ENCODE results near the gene C3orf33. TPM values are rescaled to one million over a fixed set of nuclear protein-coding genes. Genes with fewer than 3 reads are reported as not detected.
A peak's percentile ranks its signal among the peaks of the same experiment; 100 is the strongest.

C3orf33 gene
- total RNA-seq, 6 experiments from 2014 or later = 1.3 to 1.9 (median 1.5) TPM

DNA sequence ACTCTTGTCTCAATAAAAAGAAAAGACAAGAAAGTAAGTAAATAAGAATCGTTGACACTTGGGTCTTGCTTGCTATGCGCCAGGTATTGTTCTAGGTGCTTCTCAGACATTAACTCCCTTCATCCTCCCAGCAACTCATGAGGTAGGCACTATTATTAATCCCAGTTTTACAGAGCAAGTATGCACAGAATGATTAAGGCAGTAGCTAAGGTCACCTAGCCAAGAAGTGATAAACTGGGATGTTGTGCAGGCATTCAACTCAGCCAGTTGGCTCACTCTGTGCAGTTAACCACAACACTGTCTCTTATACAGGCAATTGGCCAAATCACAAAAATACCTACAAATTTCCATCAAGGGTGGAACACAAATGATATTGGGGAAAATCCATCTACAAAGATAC, 1.7 kb upstream of the C3orf33 start:
- H3K4me1 ChIP-seq = peaks cover 0 to 5% (median 2%) of the 10 kb centered on the region in 4 donors
- intact Hi-C loops (cut with DNase I) = no loop called here
- H3K36me3 ChIP-seq = no peaks in the 10 kb centered on the region
- no peak overlapping the region for H3K27ac ChIP-seq
- H3K27me3 ChIP-seq = no peaks in the 10 kb centered on the region
- H3K4me3 ChIP-seq = no peak overlapping the region
- ATAC-seq (no peak), DNase-seq (no peak)
- WGBS (ENCODE audit: insufficient coverage, low coverage, low lambda C conversion rate, missing lambda C conversion rate) = 88% methylated on average over 2 of the region's 2 CpGs
- TF ChIP-seq, protein P1, sequence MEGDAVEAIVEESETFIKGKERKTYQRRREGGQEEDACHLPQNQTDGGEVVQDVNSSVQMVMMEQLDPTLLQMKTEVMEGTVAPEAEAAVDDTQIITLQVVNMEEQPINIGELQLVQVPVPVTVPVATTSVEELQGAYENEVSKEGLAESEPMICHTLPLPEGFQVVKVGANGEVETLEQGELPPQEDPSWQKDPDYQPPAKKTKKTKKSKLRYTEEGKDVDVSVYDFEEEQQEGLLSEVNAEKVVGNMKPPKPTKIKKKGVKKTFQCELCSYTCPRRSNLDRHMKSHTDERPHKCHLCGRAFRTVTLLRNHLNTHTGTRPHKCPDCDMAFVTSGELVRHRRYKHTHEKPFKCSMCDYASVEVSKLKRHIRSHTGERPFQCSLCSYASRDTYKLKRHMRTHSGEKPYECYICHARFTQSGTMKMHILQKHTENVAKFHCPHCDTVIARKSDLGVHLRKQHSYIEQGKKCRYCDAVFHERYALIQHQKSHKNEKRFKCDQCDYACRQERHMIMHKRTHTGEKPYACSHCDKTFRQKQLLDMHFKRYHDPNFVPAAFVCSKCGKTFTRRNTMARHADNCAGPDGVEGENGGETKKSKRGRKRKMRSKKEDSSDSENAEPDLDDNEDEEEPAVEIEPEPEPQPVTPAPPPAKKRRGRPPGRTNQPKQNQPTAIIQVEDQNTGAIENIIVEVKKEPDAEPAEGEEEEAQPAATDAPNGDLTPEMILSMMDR (IDR thresholded peaks at IDR 0.05) = no peak
- TF ChIP-seq POLR2A (IDR thresholded peaks at IDR 0.05) = no peak
- H3K9me3 ChIP-seq = no peaks in the 10 kb centered on the region

DNA sequence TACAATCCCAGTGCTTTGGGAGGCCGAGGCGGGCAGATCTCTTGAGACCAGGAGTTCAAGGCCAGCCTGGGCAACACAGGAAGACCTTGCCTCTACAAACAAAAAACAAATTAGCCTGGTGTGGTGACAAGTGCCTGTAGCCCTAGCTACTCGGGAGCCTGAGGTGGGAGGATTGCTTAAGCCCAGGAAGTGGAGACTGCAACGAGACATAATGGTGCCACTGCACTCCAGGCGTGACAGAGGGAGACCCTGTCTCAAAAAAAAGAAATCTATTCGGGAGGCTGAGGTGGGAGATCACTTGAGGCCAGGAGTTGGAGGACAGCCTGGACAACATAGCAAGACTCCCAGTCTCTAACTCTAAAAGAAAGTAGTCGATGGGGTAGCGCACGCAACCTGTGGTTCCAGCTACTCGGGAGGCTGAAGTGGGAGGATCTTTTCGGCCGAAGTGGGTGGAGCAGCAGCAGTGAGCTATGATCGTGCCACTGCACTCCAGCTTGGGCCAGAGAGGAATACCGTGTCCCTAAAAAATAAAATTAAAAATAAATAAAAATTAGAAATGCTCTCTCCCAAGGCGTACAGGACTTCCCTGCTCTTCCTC, 775 bp downstream of the C3orf33 start:
- DNase-seq = peak in 2 of 3 donors; percentile 24 to 57
- Histone ChIP-seq H3K36me3 (peaks cover 0 to 3% (median 0%) of the 10 kb centered on the region in 4 donors), H3K9me3 (no peaks in the 10 kb centered on the region), H3K4me1 (peaks cover 0 to 5% (median 2%) of the 10 kb centered on the region in 4 donors), H3K4me3 (peak overlapping the region; percentile 64 to 82 (median 79)), H3K27ac (peak overlapping the region; percentile 63 to 84 (median 65)), H3K27me3 (no peaks in the 10 kb centered on the region)
- ATAC-seq = peak; percentile 56 to 84 (median 73)
- WGBS (ENCODE audit: insufficient coverage, low coverage, low lambda C conversion rate, missing lambda C conversion rate) = 26% methylated on average over 15 of the region's 15 CpGs
- intact Hi-C loops (cut with DNase I) = no loop called here
- TF ChIP-seq POLR2A (IDR thresholded peaks at IDR 0.05) = no peak
- TF ChIP-seq, protein P1 (IDR thresholded peaks at IDR 0.05) = no peak

DNA sequence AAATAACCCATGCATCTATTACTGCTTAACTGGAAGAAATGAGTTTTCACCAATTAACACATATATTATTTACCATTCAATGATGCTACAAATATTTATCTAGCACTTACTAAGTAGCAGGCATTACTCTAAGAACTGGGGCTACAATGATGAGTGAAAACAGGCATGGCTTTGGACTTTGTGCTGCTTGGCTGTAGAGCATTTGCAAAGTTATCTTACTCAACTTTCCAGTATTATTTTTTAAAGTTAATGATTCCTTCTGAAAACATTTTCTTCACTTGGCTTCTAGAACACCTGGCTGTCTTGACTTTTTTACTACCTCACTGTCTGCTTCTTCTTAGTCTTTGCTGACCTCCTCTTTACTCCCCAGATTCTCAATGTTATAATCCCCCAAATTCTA, 1.8 kb downstream of the C3orf33 start:
- no peak overlapping the region for H3K4me3 ChIP-seq
- DNase-seq (no peak), ATAC-seq (no peak)
- peaks cover 0 to 3% (median 0%) of the 10 kb centered on the region in 4 donors for H3K36me3 ChIP-seq
- H3K27me3 ChIP-seq = no peaks in the 10 kb centered on the region
- TF ChIP-seq POLR2A (IDR thresholded peaks at IDR 0.05) = no peak
- TF ChIP-seq, protein P1 (IDR thresholded peaks at IDR 0.05) = no peak
- no peak overlapping the region for H3K27ac ChIP-seq
- intact Hi-C loops (cut with DNase I) = no loop called here
- H3K4me1 ChIP-seq = peaks cover 0 to 5% (median 2%) of the 10 kb centered on the region in 4 donors
- H3K9me3 ChIP-seq = no peaks in the 10 kb centered on the region

DNA sequence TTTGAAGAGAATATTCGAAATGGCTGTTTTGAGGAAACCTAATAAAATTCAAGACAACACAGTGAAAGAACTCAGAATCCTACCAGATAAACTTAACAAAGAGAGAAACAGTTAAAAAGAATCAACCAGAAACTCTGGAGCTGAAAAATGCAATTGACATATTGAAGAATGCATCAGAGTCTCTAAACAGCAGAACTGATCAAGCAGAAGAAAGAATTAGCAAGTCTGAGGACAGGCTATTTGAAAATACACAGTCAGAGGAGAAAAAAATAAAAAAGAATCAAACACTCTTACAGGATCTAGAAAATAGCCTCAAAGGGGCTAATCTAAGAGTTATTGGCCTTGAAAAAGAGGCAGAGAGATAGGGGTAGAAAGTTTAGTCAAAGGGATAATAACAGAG, 13.5 kb downstream of the C3orf33 start:
- no peak overlapping the region for H3K4me3 ChIP-seq
- no peaks in the 10 kb centered on the region for H3K9me3 ChIP-seq
- TF ChIP-seq POLR2A (IDR thresholded peaks at IDR 0.05) = no peak
- TF ChIP-seq, protein P1 (IDR thresholded peaks at IDR 0.05) = no peak
- intact Hi-C loops (cut with DNase I) = no loop called here
- no peaks in the 10 kb centered on the region for H3K4me1 ChIP-seq
- ATAC-seq (no peak), DNase-seq (no peak)
- H3K27ac ChIP-seq = no peak overlapping the region
- 70% methylated on average over 1 of the region's 1 CpG for WGBS (ENCODE audit: insufficient coverage, low coverage, low lambda C conversion rate, missing lambda C conversion rate)
- H3K36me3 ChIP-seq = no peaks in the 10 kb centered on the region
- H3K27me3 ChIP-seq = no peaks in the 10 kb centered on the region

Measured in right lobe of liver (tissue), 6 donors.